NCI-H460 (cell line): Measurements from ENCODE around the gene ST7L. TPM values are rescaled to one million over a fixed set of nuclear protein-coding genes. Genes with fewer than 3 reads are reported as not detected.

Source experiments
- DNase-seq: peaks from one replicate; pipeline ENCODE4 v3.0.0-alpha.2; 2016; ENCODE audit warnings: low read depth; ENCODE audit errors: extremely low read depth
- total RNA-seq: library from RNA; depleted of rRNA; stranded (reverse); fragments of >200 nt; shearing (Covaris generic); gene quantifications from 2 replicates; pipeline ENCODE4 v1.2.3, GENCODE V29; 2014

The ST7L gene
- total RNA-seq, 1 experiment from 2014 or later = 22.3 TPM

GRCh38 chr1:112548547-112548946, 70.4 kb downstream of the ST7L start:
- no peak for DNase-seq

- DNase-seq = no peak
Measured at GRCh38 chr1:112546076-112546475, 72.9 kb downstream of the ST7L start.

GRCh38 chr1:112544751-112545150, 74.2 kb downstream of the ST7L start:
- no peak for DNase-seq

GRCh38 chr1:112544011-112544688, 74.8 kb downstream of the ST7L start:
- peak; percentile 79 for DNase-seq

GRCh38 chr1:112542206-112542973, 76.6 kb downstream of the ST7L start:
- DNase-seq = no peak

GRCh38 chr1:112541299-112541698, 77.6 kb downstream of the ST7L start:
- DNase-seq = no peak

GRCh38 chr1:112540226-112540794, 78.6 kb downstream of the ST7L start:
- DNase-seq = no peak

GRCh38 chr1:112538883-112539282, 80.1 kb downstream of the ST7L start:
- no peak for DNase-seq

GRCh38 chr1:112537456-112537855, 81.5 kb downstream of the ST7L start:
- DNase-seq = no peak

GRCh38 chr1:112536561-112536960, 82.4 kb downstream of the ST7L start:
- no peak for DNase-seq

GRCh38 chr1:112533029-112533428, 85.9 kb downstream of the ST7L start:
- DNase-seq = no peak

GRCh38 chr1:112532064-112532463, 86.9 kb downstream of the ST7L start:
- no peak for DNase-seq

- DNase-seq = no peak
Measured at GRCh38 chr1:112530832-112531231, 88.1 kb downstream of the ST7L start.

GRCh38 chr1:112529301-112529700, 89.6 kb downstream of the ST7L start:
- no peak for DNase-seq

- no peak for DNase-seq
Measured at GRCh38 chr1:112528076-112528475, 90.9 kb downstream of the ST7L start.

- DNase-seq = no peak
Measured at GRCh38 chr1:112527266-112528010, 91.5 kb downstream of the ST7L start.

GRCh38 chr1:112524986-112525385, 94.0 kb downstream of the ST7L start:
- no peak for DNase-seq

GRCh38 chr1:112524251-112524650, 94.7 kb downstream of the ST7L start:
- DNase-seq = no peak

- no peak for DNase-seq
Measured at GRCh38 chr1:112522621-112523020, 96.3 kb downstream of the ST7L start.

- DNase-seq = no peak
Measured at GRCh38 chr1:112520166-112520565, 98.8 kb downstream of the ST7L start.

- no peak for DNase-seq
Measured at GRCh38 chr1:112518186-112518585, 100.8 kb downstream of the ST7L start.
